ENCODE measurements around the gene PMAIP1. TPM values are rescaled to one million over a fixed set of nuclear protein-coding genes. Genes with fewer than 3 reads are reported as not detected.

The PMAIP1 gene
- total RNA-seq, 1 donor from 2014 or later, result 69.9 TPM

DNA sequence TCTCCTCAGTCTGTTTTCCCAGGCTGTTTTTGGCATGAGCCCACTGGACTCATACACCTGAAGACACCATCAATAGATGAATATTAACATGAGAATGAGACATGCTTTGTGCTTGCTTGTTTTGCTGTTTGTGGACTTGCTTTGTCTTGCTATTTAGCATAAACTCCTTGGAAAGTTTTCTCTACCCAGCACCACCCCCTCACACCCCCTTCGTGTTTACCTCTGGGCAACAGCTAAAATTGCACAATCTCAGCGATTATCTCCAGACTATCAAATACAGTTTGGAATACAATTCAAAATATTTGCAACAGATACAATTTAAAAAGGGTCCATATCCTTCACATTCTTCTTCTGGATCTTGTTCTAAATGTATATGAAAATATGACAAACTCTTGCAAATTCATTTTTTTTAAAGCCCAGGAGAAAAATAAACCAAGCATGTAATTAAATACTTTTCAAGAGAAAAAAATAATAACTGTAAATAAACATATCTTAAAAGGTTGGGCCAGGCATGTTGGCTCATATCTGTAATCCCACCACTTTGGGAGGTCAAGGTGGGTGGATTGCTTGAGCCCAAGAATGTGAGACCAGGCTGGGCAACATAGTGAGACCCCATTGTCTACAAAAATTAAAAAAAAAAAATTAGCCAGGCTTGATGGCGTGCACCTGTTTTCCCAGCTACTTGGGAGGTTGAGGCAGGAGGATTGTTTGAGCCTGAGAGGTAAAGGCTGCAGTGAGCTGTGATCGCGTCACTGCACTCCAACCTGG is 32.3 kb upstream of the PMAIP1 start:
- no peak overlapping the region for H3K4me3 Mint-ChIP-seq
- ChIA-PET POLR2A (no interaction called here), CTCF (no interaction called here)
- no peak overlapping the region for H3K27ac Mint-ChIP-seq
- H3K9me3 Mint-ChIP-seq, result no peaks in the 10 kb centered on the region
- no peaks in the 10 kb centered on the region for H3K36me3 Mint-ChIP-seq (ENCODE audit: low read depth)
- DNase-seq (no peak), ATAC-seq (ENCODE audit: low read depth) (no peak)
- TF ChIP-seq, protein P1, sequence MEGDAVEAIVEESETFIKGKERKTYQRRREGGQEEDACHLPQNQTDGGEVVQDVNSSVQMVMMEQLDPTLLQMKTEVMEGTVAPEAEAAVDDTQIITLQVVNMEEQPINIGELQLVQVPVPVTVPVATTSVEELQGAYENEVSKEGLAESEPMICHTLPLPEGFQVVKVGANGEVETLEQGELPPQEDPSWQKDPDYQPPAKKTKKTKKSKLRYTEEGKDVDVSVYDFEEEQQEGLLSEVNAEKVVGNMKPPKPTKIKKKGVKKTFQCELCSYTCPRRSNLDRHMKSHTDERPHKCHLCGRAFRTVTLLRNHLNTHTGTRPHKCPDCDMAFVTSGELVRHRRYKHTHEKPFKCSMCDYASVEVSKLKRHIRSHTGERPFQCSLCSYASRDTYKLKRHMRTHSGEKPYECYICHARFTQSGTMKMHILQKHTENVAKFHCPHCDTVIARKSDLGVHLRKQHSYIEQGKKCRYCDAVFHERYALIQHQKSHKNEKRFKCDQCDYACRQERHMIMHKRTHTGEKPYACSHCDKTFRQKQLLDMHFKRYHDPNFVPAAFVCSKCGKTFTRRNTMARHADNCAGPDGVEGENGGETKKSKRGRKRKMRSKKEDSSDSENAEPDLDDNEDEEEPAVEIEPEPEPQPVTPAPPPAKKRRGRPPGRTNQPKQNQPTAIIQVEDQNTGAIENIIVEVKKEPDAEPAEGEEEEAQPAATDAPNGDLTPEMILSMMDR (IDR thresholded peaks at IDR 0.05), result no peak
- H3K4me1 Mint-ChIP-seq, result peaks cover 4% of the 10 kb centered on the region
- intact Hi-C loops (cut with micrococcal nuclease), result no loop called here
- H3K27me3 Mint-ChIP-seq, result no peaks in the 10 kb centered on the region

DNA sequence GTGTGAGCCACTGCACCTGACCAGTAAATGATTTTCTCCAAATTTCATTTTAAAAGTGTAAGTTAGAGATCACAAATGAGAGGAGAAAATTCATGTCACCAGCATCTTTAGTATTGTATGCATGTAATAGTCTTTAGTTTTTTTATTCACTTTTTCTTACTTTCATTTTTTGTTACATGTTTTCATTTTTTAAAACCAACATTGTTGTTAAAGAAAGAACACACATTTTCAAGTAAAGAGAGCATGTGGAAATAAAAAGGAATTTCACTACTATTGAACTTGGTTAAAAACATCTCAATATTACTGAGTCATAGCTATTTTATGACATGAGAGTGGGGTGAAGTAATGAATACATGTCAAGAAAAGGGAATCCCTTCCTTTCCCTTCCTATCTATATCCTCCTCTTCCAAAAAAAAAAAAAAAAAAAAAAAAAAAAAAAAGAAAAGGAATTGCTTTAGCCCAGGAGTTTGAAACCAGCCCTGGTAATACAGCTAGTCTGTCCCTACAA is 29.1 kb upstream of the PMAIP1 start:
- no peaks in the 10 kb centered on the region for H3K36me3 Mint-ChIP-seq (ENCODE audit: low read depth)
- DNase-seq (no peak), ATAC-seq (ENCODE audit: low read depth) (no peak)
- ChIA-PET POLR2A (interaction anchor here (0.6 kb wide), 1 partner anchor 30 kb away, joined by 5 read pairs; no protein-coding TSS in a partner anchor), CTCF (no interaction called here)
- H3K4me3 Mint-ChIP-seq, result no peak overlapping the region
- no peak overlapping the region for H3K27ac Mint-ChIP-seq
- H3K27me3 Mint-ChIP-seq, result no peaks in the 10 kb centered on the region
- intact Hi-C loops (cut with micrococcal nuclease), result no loop called here
- H3K4me1 Mint-ChIP-seq, result peaks cover 16% of the 10 kb centered on the region
- TF ChIP-seq, protein P1 (IDR thresholded peaks at IDR 0.05), result no peak
- H3K9me3 Mint-ChIP-seq, result no peaks in the 10 kb centered on the region

DNA sequence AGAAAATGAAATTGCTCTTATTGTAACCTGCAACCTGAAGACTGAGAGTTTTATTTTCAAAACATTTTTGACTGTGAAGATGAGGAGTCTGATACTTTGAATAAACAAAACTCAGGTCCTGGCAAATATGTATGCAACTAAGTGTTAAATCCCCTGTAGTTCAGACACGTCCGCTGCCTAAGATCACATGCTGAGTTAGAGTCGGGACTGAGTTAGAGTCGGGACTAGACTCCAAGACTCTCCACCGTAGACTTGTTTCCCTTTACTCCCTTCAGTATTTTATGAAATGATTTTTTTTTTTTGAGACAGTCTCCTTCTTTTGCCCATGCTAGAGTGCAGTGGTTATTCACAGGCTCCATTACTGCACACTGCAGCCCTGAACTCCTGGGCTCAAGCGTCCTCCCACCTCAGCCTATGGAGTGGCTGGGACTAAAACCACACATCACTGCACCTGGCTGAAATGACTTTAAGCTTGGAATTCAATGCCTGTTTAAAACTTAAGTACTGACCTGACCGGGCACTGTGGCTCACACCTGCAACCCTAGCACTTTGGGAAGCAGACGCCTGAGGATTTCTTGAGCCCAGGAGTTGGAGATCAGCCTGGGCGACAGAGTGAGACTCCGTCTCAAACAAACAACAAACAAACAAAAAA is 28.0 kb upstream of the PMAIP1 start:
- Mint-ChIP-seq H3K27me3 (no peaks in the 10 kb centered on the region), H3K27ac (no peak overlapping the region), H3K36me3 (ENCODE audit: low read depth) (no peaks in the 10 kb centered on the region), H3K9me3 (no peaks in the 10 kb centered on the region), H3K4me1 (peaks cover 28% of the 10 kb centered on the region), H3K4me3 (no peak overlapping the region)
- ChIA-PET POLR2A (interaction anchor here (0.7 kb wide), 2 partner anchors 10 to 24 kb away, joined by 4 to 7 read pairs; no protein-coding TSS in a partner anchor), CTCF (no interaction called here)
- intact Hi-C loops (cut with micrococcal nuclease), result no loop called here
- TF ChIP-seq, protein P1 (IDR thresholded peaks at IDR 0.05), result no peak
- ATAC-seq (ENCODE audit: low read depth), result no peak
- no peak for DNase-seq

DNA sequence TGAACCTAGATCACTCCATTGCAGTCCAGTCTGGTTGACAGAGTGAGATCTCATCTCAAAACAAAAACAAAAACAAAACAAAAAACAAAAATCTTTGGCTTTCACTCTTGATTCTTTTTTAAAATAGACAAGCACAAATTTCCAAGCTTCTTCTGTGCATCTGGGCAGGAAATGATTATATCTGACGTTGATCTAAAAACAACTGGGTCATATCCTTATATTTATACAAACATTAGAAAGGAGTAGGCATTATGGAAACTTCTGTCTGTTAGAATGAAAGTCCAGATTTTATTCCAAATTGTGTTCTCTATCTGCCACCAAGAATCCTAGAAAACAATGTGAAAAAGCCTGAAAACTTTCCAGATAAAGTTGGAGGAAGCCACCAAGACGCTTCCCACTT is 26.2 kb upstream of the PMAIP1 start:
- ChIA-PET POLR2A (interaction anchor here (0.9 kb wide), 1 partner anchor 27 kb away, joined by 3 read pairs; no protein-coding TSS in a partner anchor), CTCF (no interaction called here)
- Mint-ChIP-seq H3K4me3 (no peak overlapping the region), H3K4me1 (peaks cover 37% of the 10 kb centered on the region), H3K27me3 (no peaks in the 10 kb centered on the region), H3K36me3 (ENCODE audit: low read depth) (no peaks in the 10 kb centered on the region), H3K27ac (no peak overlapping the region), H3K9me3 (no peaks in the 10 kb centered on the region)
- TF ChIP-seq, protein P1 (IDR thresholded peaks at IDR 0.05), result no peak
- ATAC-seq (ENCODE audit: low read depth) (no peak), DNase-seq (no peak)
- intact Hi-C loops (cut with micrococcal nuclease), result no loop called here

DNA sequence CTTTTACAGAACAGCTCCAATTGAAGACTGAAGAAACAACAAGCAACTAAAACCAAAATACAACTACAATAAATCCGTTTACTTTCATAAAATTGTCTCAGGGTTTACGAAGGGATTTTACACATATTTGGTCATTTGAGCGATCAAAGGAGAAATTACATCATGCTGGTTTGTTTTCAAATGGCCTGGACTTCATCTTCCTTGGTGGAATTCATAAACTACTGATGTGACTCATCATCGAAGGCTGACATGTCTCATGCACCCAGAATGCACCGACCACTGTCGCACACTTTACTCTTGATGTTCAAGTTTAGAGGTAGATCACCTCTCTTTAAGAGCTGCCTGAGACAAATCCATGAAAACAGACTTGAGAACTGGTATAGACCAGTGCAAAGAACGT is 25.6 kb upstream of the PMAIP1 start:
- H3K9me3 Mint-ChIP-seq, result no peaks in the 10 kb centered on the region
- intact Hi-C loops (cut with micrococcal nuclease), result no loop called here
- DNase-seq (no peak), ATAC-seq (ENCODE audit: low read depth) (no peak)
- TF ChIP-seq, protein P1 (IDR thresholded peaks at IDR 0.05), result no peak
- no peaks in the 10 kb centered on the region for H3K36me3 Mint-ChIP-seq (ENCODE audit: low read depth)
- POLR2A ChIA-PET, result interaction anchor here (0.9 kb wide), 1 partner anchor 27 kb away, joined by 3 read pairs; no protein-coding TSS in a partner anchor
- no peaks in the 10 kb centered on the region for H3K27me3 Mint-ChIP-seq
- H3K4me3 Mint-ChIP-seq, result no peak overlapping the region
- H3K27ac Mint-ChIP-seq, result no peak overlapping the region
- CTCF ChIA-PET, result no interaction called here
- H3K4me1 Mint-ChIP-seq, result peaks cover 37% of the 10 kb centered on the region
